Neural progenitor cell (in vitro differentiated cells): ENCODE data around the gene PIAS3.

ENCODE experiments used
- EZH2phosphoT487 ChIP-seq: fragments of 200-600 bp; sonication (generic); IDR thresholded peaks from 2 replicates; pipeline ENCODE4 v1.6.1; 2017; ENCODE audit warnings: antibody characterized with exemption
- TF ChIP-seq, protein P1 (sequence below): fragments of 200-600 bp; sonication (generic); IDR thresholded peaks from 2 replicates; pipeline ENCODE4 v1.5.1; 2017; ENCODE audit warnings: antibody characterized with exemption, mild to moderate bottlenecking

- TF ChIP-seq, protein P1, sequence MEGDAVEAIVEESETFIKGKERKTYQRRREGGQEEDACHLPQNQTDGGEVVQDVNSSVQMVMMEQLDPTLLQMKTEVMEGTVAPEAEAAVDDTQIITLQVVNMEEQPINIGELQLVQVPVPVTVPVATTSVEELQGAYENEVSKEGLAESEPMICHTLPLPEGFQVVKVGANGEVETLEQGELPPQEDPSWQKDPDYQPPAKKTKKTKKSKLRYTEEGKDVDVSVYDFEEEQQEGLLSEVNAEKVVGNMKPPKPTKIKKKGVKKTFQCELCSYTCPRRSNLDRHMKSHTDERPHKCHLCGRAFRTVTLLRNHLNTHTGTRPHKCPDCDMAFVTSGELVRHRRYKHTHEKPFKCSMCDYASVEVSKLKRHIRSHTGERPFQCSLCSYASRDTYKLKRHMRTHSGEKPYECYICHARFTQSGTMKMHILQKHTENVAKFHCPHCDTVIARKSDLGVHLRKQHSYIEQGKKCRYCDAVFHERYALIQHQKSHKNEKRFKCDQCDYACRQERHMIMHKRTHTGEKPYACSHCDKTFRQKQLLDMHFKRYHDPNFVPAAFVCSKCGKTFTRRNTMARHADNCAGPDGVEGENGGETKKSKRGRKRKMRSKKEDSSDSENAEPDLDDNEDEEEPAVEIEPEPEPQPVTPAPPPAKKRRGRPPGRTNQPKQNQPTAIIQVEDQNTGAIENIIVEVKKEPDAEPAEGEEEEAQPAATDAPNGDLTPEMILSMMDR, result no peak
- TF ChIP-seq EZH2phosphoT487, result no peak
These were observed 35.0 kb downstream of the PIAS3 start, which contains the start of the genes POLR3C and RNF115 for GRCh38 chr1:145823565-145824498.
